ENCODE measurements around the gene NUP93.

GRCh38 chr16:56777482-56777881 lies 47.6 kb downstream of the NUP93 start:
- TF ChIP-seq EZH2 (IDR thresholded peaks at IDR 0.05; ENCODE audit: low read length) (no peak), CTCF (optimal IDR thresholded peaks at IDR 0.05 in 1 of 3, IDR thresholded peaks at IDR 0.05 in 1 of 3, conservative IDR thresholded peaks at IDR 0.05 in 1 of 3; ENCODE audit: extremely low read depth in 1 of 3, insufficient read depth in 2 of 3, low read length in 3 of 3) (no peak)

Measured in keratinocyte (primary cell).